SK-N-SH treated with all-trans-retinoic acid at 6 μM for 48 hours (cell line): ENCODE results near the gene METTL26.

Source experiments
- ATAC-seq: fragments of 200-7000 bp; cut with Tn5 transposase; 3 replicates; pipeline ENCODE4 v1.9.1; 2020; ENCODE audit warnings: mild to moderate bottlenecking, moderate library complexity
- ARNTL ChIP-seq: fragments of 450-650 bp; formaldehyde crosslinking; IDR thresholded peaks from 2 replicates; pipeline ENCODE4 v1.5.0; 2020; ENCODE audit warnings: low read depth, mild to moderate bottlenecking, moderate library complexity, borderline replicate concordance
- ESRRG ChIP-seq: fragments of 250-450 bp; sonication (Bioruptor Pico); IDR thresholded peaks from 2 replicates; pipeline ENCODE4 v1.6.1; 2021; ENCODE audit warnings: mild to moderate bottlenecking
- GLIS3 ChIP-seq: fragments of 250-450 bp; sonication (Bioruptor Pico); IDR thresholded peaks from 2 replicates; pipeline ENCODE4 v1.5.0; 2020; ENCODE audit warnings: mild to moderate bottlenecking, moderate library complexity
- POU6F1 ChIP-seq: fragments of 250-450 bp; sonication (Bioruptor Pico); IDR thresholded peaks from 2 replicates; pipeline ENCODE4 v1.8.0; 2021; ENCODE audit warnings: low read depth, mild to moderate bottlenecking, moderate library complexity, borderline replicate concordance
- PPARA ChIP-seq: fragments of 250-450 bp; sonication (Bioruptor Pico); IDR thresholded peaks from 2 replicates; pipeline ENCODE4 v1.5.0; 2020; ENCODE audit warnings: mild to moderate bottlenecking, borderline replicate concordance
- RARB ChIP-seq: fragments of 250-450 bp; sonication (Bioruptor Pico); IDR thresholded peaks from 2 replicates; pipeline ENCODE4 v1.8.0; 2021; ENCODE audit warnings: mild to moderate bottlenecking, moderate library complexity
- SNAI2 ChIP-seq: fragments of 250-450 bp; sonication (Bioruptor Pico); IDR thresholded peaks from 2 replicates; pipeline ENCODE4 v1.5.0; 2020; ENCODE audit warnings: mild to moderate bottlenecking, moderate library complexity
- TCF4 ChIP-seq: fragments of 250-450 bp; sonication (Bioruptor Pico); IDR thresholded peaks from 2 replicates; pipeline ENCODE4 v1.8.0; 2021; ENCODE audit warnings: mild to moderate bottlenecking, moderate library complexity, borderline replicate concordance
- TOX ChIP-seq: fragments of 250-450 bp; sonication (Bioruptor Pico); IDR thresholded peaks from 2 replicates; pipeline ENCODE4 v1.8.0; 2021; ENCODE audit warnings: mild to moderate bottlenecking, moderate library complexity, borderline replicate concordance
- ZC3H10 ChIP-seq: fragments of 250-450 bp; sonication (Bioruptor Pico); IDR thresholded peaks from 2 replicates; pipeline ENCODE4 v1.5.1; 2021; ENCODE audit warnings: mild to moderate bottlenecking, moderate library complexity
- ZFP3 ChIP-seq: fragments of 250-450 bp; sonication (Bioruptor Pico); IDR thresholded peaks from 2 replicates; pipeline ENCODE4 v1.5.0; 2020; ENCODE audit warnings: mild to moderate bottlenecking, moderate library complexity
- ZFP30 ChIP-seq: fragments of 450-650 bp; formaldehyde crosslinking; IDR thresholded peaks from 2 replicates; pipeline ENCODE4 v1.5.0; 2022; ENCODE audit warnings: mild to moderate bottlenecking, moderate library complexity
- ZNF8 ChIP-seq: fragments of 450-650 bp; formaldehyde crosslinking; IDR thresholded peaks from 2 replicates; pipeline ENCODE4 v1.5.0; 2020; ENCODE audit warnings: mild to moderate bottlenecking, moderate library complexity
- TF ChIP-seq, protein P1 (sequence below): fragments of 250-450 bp; sonication (Bioruptor Pico); IDR thresholded peaks from 2 replicates; pipeline ENCODE4 v1.5.0; 2020; ENCODE audit warnings: mild to moderate bottlenecking, moderate library complexity
- TF ChIP-seq, protein P2 (sequence below): fragments of 250-450 bp; sonication (Bioruptor Pico); IDR thresholded peaks from 2 replicates; pipeline ENCODE4 v1.5.1; 2020; ENCODE audit warnings: low read depth, mild to moderate bottlenecking, moderate library complexity
- TF ChIP-seq, protein P3 (sequence below): fragments of 250-450 bp; sonication (Bioruptor Pico); IDR thresholded peaks from 2 replicates; pipeline ENCODE4 v1.5.1; 2021; ENCODE audit warnings: mild to moderate bottlenecking, moderate library complexity

Gene METTL26

GRCh38 chr16:669666-670065, 33.6 kb upstream of the METTL26 start (continued):
- TF ChIP-seq PPARA (CRISPR knock-in tag), result no peak

- no peak for TF ChIP-seq ZC3H10 (CRISPR knock-in tag)
- TF ChIP-seq ARNTL (CRISPR knock-in tag), result no peak
- no peak for TF ChIP-seq POU6F1 (CRISPR knock-in tag)
- TF ChIP-seq ZFP30 (CRISPR knock-in tag), result no peak
- no peak for TF ChIP-seq ESRRG (CRISPR knock-in tag)
- TF ChIP-seq, protein P1, sequence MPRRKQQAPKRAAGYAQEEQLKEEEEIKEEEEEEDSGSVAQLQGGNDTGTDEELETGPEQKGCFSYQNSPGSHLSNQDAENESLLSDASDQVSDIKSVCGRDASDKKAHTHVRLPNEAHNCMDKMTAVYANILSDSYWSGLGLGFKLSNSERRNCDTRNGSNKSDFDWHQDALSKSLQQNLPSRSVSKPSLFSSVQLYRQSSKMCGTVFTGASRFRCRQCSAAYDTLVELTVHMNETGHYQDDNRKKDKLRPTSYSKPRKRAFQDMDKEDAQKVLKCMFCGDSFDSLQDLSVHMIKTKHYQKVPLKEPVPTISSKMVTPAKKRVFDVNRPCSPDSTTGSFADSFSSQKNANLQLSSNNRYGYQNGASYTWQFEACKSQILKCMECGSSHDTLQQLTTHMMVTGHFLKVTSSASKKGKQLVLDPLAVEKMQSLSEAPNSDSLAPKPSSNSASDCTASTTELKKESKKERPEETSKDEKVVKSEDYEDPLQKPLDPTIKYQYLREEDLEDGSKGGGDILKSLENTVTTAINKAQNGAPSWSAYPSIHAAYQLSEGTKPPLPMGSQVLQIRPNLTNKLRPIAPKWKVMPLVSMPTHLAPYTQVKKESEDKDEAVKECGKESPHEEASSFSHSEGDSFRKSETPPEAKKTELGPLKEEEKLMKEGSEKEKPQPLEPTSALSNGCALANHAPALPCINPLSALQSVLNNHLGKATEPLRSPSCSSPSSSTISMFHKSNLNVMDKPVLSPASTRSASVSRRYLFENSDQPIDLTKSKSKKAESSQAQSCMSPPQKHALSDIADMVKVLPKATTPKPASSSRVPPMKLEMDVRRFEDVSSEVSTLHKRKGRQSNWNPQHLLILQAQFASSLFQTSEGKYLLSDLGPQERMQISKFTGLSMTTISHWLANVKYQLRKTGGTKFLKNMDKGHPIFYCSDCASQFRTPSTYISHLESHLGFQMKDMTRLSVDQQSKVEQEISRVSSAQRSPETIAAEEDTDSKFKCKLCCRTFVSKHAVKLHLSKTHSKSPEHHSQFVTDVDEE (CRISPR knock-in tag), result no peak
- TF ChIP-seq ZNF8, result no peak
- ATAC-seq, result peak; percentile 7
These were observed 32.5 kb upstream of the METTL26 start for GRCh38 chr16:668519-669171.

- peak; percentile 96 for ATAC-seq
These were observed 31.8 kb upstream of the METTL26 start, which contains the start of gene RHOT2 for GRCh38 chr16:667780-668518. TSS of gene RHOT2 (plus strand) at chr16:668132. CDS start at chr16:668200, 68 bp downstream.

GRCh38 chr16:667113-667779, 31.1 kb upstream of the METTL26 start:
- TF ChIP-seq, protein P1 (CRISPR knock-in tag), result no peak
- TF ChIP-seq, protein P2, sequence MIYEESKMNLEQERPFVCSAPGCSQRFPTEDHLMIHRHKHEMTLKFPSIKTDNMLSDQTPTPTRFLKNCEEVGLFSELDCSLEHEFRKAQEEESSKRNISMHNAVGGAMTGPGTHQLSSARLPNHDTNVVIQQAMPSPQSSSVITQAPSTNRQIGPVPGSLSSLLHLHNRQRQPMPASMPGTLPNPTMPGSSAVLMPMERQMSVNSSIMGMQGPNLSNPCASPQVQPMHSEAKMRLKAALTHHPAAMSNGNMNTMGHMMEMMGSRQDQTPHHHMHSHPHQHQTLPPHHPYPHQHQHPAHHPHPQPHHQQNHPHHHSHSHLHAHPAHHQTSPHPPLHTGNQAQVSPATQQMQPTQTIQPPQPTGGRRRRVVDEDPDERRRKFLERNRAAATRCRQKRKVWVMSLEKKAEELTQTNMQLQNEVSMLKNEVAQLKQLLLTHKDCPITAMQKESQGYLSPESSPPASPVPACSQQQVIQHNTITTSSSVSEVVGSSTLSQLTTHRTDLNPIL (CRISPR knock-in tag), result no peak
- TF ChIP-seq ZFP30 (CRISPR knock-in tag), result no peak
- TF ChIP-seq POU6F1 (CRISPR knock-in tag), result no peak
- TF ChIP-seq RARB (CRISPR knock-in tag), result no peak
- no peak for TF ChIP-seq PPARA (CRISPR knock-in tag)
- TF ChIP-seq TCF4 (CRISPR knock-in tag), result no peak
- TF ChIP-seq, protein P3, sequence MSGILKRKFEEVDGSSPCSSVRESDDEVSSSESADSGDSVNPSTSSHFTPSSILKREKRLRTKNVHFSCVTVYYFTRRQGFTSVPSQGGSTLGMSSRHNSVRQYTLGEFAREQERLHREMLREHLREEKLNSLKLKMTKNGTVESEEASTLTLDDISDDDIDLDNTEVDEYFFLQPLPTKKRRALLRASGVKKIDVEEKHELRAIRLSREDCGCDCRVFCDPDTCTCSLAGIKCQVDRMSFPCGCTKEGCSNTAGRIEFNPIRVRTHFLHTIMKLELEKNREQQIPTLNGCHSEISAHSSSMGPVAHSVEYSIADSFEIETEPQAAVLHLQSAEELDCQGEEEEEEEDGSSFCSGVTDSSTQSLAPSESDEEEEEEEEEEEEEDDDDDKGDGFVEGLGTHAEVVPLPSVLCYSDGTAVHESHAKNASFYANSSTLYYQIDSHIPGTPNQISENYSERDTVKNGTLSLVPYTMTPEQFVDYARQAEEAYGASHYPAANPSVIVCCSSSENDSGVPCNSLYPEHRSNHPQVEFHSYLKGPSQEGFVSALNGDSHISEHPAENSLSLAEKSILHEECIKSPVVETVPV, result no peak
- TF ChIP-seq TOX (CRISPR knock-in tag), result no peak
- no peak for TF ChIP-seq ARNTL (CRISPR knock-in tag)
- TF ChIP-seq SNAI2 (CRISPR knock-in tag), result no peak
- TF ChIP-seq ZFP3, result no peak
- no peak for ATAC-seq

More at GRCh38 chr16:667780-668518, 31.8 kb upstream of the METTL26 start, which contains the start of gene RHOT2:
- TF ChIP-seq ZC3H10 (CRISPR knock-in tag) (0 out of 2 replicates have a peak, but pooled peaks have one; percentile 12), GLIS3 (CRISPR knock-in tag) (no peak)
